Muscle layer of colon (tissue), 2 donors: ENCODE measurements around the gene TBRG4.

Source experiments
- H3K27ac ChIP-seq: one replicate; pipeline ENCODE4 v1.7.0; 2013; ENCODE audit warnings: low read depth, mild to moderate bottlenecking, low read length, moderate library complexity
- H3K27me3 ChIP-seq, 2 donors: one replicate each; pipeline ENCODE4 v1.7.0; 2013; ENCODE audit warnings: low read length in 2 of 2, mild to moderate bottlenecking in 2 of 2; ENCODE audit not compliant: insufficient read depth in 2 of 2, control insufficient read depth in 1 of 2
- H3K36me3 ChIP-seq: one replicate; pipeline ENCODE4 v1.7.0; 2013; ENCODE audit warnings: mild to moderate bottlenecking, low read length; ENCODE audit not compliant: insufficient read depth
- H3K4me1 ChIP-seq: one replicate; pipeline ENCODE4 v1.7.0; 2013; ENCODE audit warnings: mild to moderate bottlenecking, low read length; ENCODE audit not compliant: insufficient read depth
- H3K4me3 ChIP-seq, 2 donors: one replicate each; pipeline ENCODE4 v1.7.0; 2013; ENCODE audit warnings: low read length in 2 of 2, low read depth in 1 of 2, mild to moderate bottlenecking in 1 of 2, moderate library complexity in 1 of 2
- H3K9ac ChIP-seq: one replicate; pipeline ENCODE4 v1.7.0; 2013; ENCODE audit warnings: low read length
- H3K9me3 ChIP-seq: one replicate; pipeline ENCODE4 v1.7.0; 2013; ENCODE audit warnings: mild to moderate bottlenecking, low read length
- donor health status: abdominal sarcoma.
- donor health status: Adenocarcinoma of cecum.

The TBRG4 gene

DNA sequence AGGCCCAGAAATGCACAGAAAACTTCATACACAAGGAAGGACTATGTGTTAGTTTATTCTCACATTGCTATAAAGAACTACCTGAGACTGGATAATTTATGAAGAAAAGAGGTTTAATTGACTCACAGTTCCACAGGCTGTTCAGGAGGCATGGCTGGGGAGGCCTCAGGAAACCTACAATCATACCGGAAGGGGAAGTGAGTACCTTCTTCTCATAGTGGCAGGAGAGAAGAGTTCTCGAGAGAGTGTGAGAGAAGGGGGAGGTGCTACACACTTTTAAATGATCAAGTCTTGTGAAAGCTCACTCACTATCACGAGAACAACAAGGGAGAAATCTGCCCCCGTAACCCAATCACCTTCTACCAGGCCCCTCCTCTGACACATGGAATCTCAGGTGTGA, 29.3 kb upstream of the TBRG4 start:
- H3K9me3 ChIP-seq = no peaks in the 10 kb centered on the region
- H3K27ac ChIP-seq = no peak overlapping the region
- H3K4me3 ChIP-seq = no peak overlapping the region
- no peaks in the 10 kb centered on the region for H3K36me3 ChIP-seq
- H3K27me3 ChIP-seq = no peaks in the 10 kb centered on the region
- H3K4me1 ChIP-seq = no peaks in the 10 kb centered on the region
- H3K9ac ChIP-seq = no peak overlapping the region

DNA sequence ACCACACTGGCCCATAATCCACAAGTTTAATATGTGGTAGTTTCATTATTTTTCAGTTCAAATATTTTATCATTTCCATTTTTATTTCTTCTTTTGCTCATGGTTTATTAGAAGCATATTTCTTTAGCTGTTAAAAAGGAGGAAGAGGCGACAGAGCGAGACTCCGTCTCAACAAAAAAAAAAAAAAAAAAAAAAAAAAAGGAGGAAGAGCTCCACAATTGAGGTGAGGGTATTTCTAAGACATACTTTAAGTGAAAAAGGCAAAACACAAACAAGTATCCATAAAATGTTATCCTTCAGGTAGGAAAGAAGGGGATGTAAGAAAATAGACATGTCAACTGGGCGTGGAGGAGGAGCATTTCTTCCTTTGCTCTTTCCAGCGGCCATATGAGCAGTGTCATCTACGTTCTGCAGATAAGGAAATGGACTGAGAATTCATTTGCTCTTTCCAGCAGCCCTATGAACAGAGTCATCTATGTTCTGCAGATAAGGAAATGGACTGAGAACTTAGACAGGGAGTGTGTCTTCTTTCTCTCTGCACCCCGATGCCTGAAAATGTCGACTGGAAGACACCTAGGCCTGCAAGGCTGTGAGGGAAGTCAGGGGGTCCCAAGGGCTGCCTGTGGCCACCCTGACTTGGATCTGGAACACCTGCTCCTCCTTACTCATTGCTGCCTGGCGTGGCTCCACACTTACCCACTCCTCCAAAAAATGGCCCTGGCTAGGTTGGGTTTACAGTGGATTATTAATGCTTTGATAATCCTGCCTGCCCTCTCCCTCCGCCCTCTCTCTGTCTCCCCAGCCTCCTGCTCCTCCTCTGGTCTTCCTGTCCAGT, 27.2 kb upstream of the TBRG4 start:
- Histone ChIP-seq H3K9ac (no peak overlapping the region), H3K4me1 (no peaks in the 10 kb centered on the region), H3K4me3 (no peak overlapping the region), H3K27ac (no peak overlapping the region), H3K36me3 (no peaks in the 10 kb centered on the region), H3K9me3 (no peaks in the 10 kb centered on the region), H3K27me3 (no peaks in the 10 kb centered on the region)

DNA sequence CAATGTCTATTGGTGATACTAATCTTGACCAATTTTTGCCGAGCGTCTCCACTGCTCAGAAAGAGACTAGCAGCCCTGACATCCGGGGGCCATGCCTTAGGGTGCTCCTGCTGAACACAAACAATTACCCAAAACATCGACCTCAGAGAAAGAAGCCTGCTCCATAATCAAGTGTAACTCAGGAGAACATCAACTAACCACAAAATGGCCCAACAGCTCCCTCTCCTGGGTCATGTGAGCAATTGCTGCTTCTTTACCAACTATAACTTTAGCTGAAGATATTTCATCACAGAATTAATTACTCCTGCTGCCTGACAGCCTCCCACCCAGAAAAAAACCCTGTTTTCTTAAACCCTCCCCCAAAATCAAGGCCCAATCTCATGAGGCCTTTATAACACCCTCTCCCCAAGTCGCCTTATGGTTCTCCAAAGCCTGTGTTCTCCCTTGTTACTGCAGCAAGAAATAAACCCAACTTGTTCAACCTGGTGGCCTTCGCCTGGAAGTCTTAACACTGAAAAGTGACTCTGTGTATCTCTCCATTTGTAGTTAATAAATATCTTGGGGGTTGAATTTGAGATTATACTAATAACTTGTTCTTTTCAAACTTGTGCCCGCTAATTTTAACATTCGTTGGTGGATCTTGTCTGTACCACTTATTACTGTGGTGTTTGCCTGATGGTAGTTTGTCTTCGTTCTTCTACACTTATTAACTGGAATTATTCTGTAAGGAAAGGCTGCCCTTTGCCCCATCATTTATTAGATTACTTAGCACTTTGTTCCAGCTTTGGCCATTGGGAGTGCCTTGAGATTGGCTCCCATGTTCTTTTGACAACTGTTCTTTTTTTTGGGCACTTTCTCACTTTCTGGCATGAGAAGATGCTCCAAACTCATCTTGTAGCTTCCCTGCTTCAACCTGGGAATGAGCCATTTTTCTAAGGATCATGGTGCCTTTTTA, 24.9 kb upstream of the TBRG4 start:
- no peak overlapping the region for H3K27ac ChIP-seq
- H3K9ac ChIP-seq = no peak overlapping the region

DNA sequence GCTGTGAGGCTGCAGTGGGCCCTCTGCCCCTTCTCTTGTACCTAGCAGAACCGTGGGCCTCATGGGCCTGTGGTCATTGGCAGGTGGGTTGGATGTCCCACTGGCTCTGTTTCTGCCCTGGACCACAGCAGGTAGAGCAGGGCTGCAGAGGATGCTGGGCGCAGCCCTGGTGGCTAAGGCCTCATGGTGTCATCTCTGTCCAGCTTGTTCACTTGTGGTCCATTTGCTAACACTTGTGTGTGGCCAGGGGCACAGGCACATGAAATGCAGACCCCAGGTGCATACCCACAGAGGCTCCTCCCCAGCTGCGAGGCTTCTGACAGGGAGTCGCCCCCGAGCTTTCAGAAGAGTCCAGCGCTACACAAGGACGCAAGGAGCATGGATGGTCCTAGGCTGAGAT, 22.4 kb upstream of the TBRG4 start:
- Histone ChIP-seq H3K27ac (no peak overlapping the region), H3K27me3 (no peaks in the 10 kb centered on the region), H3K36me3 (no peaks in the 10 kb centered on the region), H3K4me3 (no peak overlapping the region), H3K4me1 (no peaks in the 10 kb centered on the region), H3K9me3 (no peaks in the 10 kb centered on the region), H3K9ac (no peak overlapping the region)

More for the DNA sequence above, 24.9 kb upstream of the TBRG4 start:
- Histone ChIP-seq H3K4me3 (no peak overlapping the region), H3K36me3 (no peaks in the 10 kb centered on the region), H3K4me1 (no peaks in the 10 kb centered on the region), H3K27me3 (no peaks in the 10 kb centered on the region), H3K9me3 (no peaks in the 10 kb centered on the region)

DNA sequence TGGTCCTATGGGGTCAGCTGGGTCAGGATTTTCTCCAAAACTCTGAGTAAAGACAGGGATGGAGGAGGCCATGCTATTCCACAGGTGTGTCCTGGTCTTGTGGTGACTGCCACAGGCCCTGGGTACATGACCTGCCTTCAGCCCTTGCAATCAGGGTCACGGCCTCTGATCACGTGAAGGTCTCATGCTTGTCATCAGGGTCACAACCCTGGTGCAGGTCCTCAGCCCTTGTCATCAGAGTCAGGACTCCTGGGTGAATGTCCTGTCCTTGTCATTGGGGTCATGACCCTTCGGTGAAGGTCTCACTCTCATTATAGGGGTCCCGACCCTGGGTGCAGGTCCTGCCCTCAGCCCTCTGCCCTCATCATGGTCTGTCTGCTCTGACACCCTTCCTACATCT, 21.9 kb upstream of the TBRG4 start:
- H3K4me3 ChIP-seq = no peak overlapping the region
- no peak overlapping the region for H3K27ac ChIP-seq
- H3K4me1 ChIP-seq = no peaks in the 10 kb centered on the region
- no peaks in the 10 kb centered on the region for H3K9me3 ChIP-seq
- H3K27me3 ChIP-seq = no peaks in the 10 kb centered on the region
- H3K9ac ChIP-seq = no peak overlapping the region
- no peaks in the 10 kb centered on the region for H3K36me3 ChIP-seq

DNA sequence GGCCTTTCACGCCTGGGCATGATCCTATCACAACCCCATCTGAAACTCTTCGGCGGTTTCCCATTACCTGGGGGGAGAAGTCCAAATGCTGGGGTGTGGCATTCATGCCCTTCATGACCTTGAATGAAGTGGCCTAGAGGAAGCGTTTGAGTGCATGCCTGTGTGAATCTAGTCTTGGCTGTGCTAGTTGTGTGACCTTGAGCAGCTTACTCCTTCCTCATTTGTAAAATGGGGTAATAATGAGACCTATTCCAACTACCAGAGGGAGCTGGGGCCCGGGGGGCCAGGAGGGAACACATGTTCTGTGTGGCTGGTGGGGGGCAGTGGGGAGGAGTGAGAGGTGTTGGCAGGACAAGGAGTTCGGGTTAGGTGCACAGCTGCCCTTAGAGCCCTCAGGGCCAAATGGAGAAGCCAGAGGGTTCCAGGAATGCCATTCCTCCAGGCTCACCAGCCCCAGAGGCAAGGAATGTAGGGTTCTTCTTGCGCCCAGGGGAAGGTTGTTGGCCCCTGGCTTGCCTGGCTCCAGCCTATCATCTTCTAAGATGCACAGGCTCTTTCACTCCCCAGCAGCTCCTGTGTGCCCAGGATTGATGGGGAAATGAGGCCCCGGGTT, 21.3 kb upstream of the TBRG4 start:
- Histone ChIP-seq H3K9ac (no peak overlapping the region), H3K9me3 (no peaks in the 10 kb centered on the region), H3K27ac (no peak overlapping the region), H3K4me1 (no peaks in the 10 kb centered on the region), H3K4me3 (no peak overlapping the region), H3K27me3 (no peaks in the 10 kb centered on the region), H3K36me3 (no peaks in the 10 kb centered on the region)

DNA sequence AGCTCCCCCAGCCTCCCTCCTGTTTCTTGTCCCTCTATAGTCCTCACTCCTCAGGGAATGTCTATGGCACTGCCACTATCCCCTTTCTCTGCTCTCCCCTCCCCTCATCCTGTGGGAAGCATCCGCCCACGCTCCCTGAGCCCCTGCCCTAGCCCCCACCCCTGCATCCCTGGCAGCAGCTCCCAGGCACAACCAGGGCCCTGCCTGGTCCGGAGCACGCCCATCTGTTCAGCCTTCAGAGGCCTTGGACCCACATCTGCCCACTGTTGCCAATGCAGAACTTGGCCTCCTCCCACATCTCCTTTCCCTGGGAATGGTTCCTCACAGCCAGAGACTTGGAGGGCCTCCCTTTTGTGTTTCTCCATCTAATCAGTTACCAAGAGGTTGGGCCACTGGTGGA, 20.4 kb upstream of the TBRG4 start:
- no peak overlapping the region for H3K27ac ChIP-seq
- H3K36me3 ChIP-seq = no peaks in the 10 kb centered on the region
- H3K4me3 ChIP-seq = no peak overlapping the region
- no peaks in the 10 kb centered on the region for H3K9me3 ChIP-seq
- H3K9ac ChIP-seq = no peak overlapping the region
- no peaks in the 10 kb centered on the region for H3K27me3 ChIP-seq
- no peaks in the 10 kb centered on the region for H3K4me1 ChIP-seq

DNA sequence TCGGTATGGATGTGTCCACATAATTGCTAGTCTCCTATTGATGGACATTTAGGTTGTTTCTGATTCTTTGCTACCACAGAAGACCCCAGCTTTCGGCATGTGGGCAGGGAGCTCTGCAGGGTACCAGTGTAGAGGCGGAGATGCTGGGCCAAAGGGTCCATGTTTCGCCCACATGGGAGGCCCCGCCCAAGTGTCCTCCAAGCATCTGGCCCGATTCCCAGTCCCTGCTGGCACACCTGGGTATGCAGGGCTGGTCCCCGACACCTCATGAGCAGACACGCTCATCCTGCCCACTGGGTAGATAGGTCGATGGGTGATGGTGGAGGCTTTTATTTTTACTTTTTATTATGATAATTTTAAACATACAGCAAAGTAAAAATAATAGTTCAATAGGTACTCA, 19.4 kb upstream of the TBRG4 start:
- Histone ChIP-seq H3K4me1 (no peaks in the 10 kb centered on the region), H3K36me3 (no peaks in the 10 kb centered on the region), H3K27ac (no peak overlapping the region), H3K9me3 (no peaks in the 10 kb centered on the region), H3K4me3 (no peak overlapping the region), H3K9ac (no peak overlapping the region), H3K27me3 (no peaks in the 10 kb centered on the region)

DNA sequence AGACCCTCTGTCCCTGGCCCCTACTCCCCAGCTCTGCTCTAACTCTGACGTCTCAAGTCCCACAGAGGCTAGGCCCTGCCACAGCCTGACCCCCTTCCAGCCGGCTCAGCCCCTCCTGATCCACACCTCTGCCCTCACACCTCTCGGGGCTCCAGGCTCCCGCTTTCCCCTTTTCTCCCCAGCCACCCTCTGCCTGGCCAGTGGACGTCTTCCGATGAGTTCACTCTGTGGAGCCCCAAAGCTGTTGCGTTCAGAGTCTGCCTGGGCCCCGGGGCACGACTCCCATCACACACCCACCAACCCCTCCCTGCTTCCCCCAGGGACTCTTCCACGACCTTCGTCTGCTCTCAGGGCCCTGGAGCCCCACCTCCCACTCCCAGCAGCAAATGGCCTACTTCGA, 18.4 kb upstream of the TBRG4 start:
- Histone ChIP-seq H3K9ac (no peak overlapping the region), H3K27me3 (no peaks in the 10 kb centered on the region), H3K36me3 (no peaks in the 10 kb centered on the region), H3K27ac (no peak overlapping the region), H3K9me3 (no peaks in the 10 kb centered on the region), H3K4me3 (no peak overlapping the region), H3K4me1 (no peaks in the 10 kb centered on the region)

DNA sequence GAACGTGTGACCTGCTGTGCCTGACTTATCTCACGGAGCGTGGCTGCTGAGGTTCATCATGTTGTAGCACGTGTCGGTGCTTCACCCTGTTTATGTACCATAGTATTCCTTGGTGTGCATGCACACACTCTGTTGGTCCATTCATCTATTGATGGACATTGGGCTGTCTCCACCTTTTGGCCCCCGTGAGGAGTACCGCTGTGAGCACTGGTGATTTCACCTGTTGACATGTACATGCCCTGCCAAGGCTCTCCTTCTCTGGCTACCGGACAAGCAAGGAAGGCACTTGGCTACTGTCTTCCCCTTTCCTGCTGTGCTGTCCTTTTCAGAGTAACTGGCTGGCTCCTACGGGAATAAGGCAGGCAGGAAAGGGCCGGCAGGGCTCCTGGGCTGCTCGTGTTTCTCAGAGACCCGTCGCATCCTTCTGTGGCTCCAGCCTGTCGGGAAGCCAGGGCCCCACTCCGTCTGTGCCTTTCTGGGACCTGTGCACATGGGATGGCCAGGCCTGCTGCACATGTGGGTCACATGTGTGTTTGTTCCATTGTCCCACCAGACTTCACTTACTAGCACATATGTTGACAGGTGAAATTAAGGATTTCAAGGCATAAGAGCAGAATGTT, 17.8 kb upstream of the TBRG4 start:
- Histone ChIP-seq H3K9ac (no peak overlapping the region), H3K9me3 (no peaks in the 10 kb centered on the region), H3K27me3 (no peaks in the 10 kb centered on the region), H3K4me3 (no peak overlapping the region), H3K36me3 (no peaks in the 10 kb centered on the region), H3K4me1 (no peaks in the 10 kb centered on the region), H3K27ac (no peak overlapping the region)

DNA sequence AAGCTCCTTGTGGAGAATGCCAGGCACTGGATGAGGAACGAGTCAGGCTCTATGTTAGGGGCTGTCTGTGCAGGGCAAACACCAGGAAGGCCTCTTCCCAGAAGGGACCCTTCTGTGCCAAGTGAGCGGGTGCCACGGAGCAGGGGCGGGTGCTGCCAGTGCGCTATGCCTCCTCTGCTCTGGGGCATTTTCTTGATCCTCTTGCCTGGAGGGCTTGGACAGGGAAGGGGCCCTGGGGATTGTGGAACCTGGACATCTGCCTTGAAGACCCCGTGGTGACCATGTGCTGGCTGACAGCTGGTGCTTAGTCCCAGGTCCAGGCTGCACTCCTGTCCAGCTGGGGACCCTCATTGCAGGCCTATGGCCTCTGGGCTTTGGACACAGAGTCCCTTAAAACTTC, 15.4 kb upstream of the TBRG4 start:
- Histone ChIP-seq H3K27ac (no peak overlapping the region), H3K36me3 (no peaks in the 10 kb centered on the region), H3K9me3 (no peaks in the 10 kb centered on the region), H3K27me3 (no peaks in the 10 kb centered on the region), H3K4me1 (no peaks in the 10 kb centered on the region), H3K4me3 (no peak overlapping the region), H3K9ac (no peak overlapping the region)
